HTERT RPE-1 (cell line): ENCODE data around the gene TYMS.
"Not testable (repeated sequence)": the region's sequence is repeated elsewhere in the genome, so short reads cannot be mapped to it uniquely, and the experiment has no call there.

Experiments
- in situ Hi-C: fragments of 300-500 bp; cut with MboI; formaldehyde crosslinking; loops from 4 replicates; pipeline ENCODE4 v1.14.3; 2020; ENCODE audit warnings: low sequenced_read_pairs

TYMS gene

DNA sequence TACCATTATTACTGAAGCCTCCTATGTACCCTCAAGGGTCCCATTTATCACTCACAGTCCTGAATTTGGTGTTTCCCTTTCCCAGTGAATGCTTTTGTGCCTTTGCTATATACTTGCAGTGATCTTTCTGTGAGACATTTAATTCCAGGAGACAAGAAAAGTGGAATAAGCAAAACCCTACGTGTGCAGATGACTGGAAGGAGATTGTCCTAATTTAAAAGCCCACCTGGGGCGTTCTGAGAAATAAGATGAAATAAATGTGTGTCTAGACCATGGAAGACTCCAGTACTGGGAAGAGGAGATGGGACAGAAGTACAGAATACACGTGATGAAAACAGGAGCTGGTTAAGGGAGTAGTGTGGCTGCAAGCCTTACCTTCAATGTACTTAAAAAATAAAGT lies 19.3 kb downstream of the TYMS start:
- in situ Hi-C loops = no loop called here

DNA sequence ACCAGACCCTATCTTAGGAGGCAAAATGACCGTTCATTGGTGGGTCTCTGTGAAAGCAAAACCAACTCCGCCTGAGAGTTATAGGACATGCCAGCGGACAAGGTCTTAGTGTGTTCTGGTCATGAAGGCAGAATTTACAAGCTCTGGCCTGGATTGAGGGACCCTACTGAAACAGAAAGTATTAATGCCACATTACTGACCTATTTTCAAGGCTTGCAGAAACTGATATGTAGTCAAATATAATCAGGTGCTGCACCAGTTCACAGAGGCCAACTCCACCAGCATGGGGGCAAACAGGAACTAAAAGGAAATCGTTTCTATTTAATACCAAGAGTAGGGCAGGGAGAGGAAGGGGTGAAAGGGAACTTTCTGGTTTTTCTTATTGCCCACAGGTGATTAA lies 19.7 kb downstream of the TYMS start:
- in situ Hi-C loops = no loop called here

DNA sequence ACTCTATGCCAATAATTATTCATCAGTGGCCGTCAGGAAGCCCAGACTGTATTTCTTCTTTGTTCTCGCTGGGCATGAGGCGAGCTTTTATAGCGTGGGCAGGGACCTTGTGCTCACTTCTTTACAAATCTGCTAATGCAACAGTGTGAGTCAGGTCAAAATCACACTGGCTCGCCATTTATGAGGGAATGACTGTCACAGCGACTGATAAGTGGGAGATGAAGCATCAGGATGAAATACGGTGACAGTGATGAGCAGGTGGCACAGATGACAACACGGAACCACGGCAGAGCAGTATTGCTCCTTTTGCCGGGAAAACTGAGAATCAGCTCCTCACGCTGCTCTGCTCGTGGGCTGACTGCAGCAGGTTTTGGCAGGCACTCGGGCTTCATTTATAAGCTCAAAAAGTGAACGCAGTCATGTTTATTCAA lies 20.5 kb downstream of the TYMS start:
- in situ Hi-C loops = no loop called here

DNA sequence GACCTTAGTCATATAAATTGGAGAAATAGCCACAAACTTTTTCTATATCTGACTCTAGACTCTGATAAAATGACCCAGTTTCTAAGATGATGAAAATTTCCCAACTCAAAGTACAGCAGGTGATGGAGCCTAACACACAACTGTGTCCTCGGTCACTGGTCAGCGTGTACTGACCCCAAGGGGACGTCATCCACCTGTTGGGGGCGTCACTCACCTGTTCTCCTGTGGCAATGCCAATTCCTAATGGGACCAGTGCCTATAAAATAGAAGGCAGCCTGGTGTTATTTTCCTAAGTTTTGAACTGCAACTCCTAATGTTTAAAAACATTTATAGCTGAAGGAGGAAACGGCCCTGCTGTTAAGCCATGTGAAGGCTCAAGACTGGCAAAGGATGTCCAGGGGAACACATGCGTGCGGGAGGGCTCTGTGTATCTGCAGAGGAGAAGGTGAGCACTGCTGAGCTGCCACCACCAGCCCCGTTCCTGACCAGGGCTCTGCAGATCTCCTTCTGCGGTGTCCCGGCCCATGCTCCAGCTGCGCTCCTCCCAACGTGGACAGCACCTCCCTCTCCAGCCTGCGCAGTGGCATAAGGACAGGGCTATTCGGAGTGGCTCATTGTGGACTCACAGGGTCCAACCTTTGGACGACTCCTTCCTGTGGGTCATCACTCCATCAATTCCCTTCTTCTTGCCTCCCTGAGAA lies 21.2 kb downstream of the TYMS start:
- in situ Hi-C loops = no loop called here

DNA sequence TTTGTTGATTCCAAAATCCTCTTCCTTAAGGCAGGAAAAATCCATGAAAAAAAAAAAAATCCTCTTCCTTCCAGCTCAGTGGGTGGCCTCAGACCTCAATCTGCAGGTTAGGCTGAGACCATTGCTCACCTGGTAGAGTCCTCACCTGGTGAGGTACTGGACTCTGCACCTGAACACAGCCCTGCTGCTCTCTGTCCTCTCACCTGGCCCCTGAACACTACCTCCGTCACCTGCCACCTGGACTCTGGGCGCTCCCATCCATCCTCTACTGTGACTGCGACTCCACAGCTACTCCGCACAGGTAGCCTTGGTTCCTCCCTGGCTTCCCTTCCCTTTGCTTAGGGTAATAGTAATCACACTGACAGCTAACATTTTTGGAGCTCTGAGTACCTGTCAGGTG lies 22.1 kb downstream of the TYMS start:
- in situ Hi-C loops = no loop called here

DNA sequence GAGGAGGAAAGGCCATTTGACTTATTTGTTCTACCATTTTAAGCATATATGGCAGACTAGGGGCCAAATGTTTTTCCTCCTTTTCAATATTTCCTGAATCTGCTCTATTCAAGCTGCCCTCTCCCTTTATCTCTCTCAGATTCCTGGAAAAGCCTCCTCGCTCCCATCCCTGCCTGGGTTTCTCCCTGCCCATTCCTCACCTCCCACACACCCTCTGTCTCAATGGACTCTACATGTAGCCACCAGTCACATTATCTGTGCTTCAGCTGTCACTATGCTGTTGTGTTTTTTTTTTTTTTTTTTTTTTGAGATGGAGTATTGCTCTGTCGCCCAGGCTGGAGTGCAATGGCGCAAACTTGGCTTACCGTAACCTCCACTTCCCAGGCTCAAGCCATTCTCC lies 22.9 kb downstream of the TYMS start:
- in situ Hi-C loops = no loop called here

DNA sequence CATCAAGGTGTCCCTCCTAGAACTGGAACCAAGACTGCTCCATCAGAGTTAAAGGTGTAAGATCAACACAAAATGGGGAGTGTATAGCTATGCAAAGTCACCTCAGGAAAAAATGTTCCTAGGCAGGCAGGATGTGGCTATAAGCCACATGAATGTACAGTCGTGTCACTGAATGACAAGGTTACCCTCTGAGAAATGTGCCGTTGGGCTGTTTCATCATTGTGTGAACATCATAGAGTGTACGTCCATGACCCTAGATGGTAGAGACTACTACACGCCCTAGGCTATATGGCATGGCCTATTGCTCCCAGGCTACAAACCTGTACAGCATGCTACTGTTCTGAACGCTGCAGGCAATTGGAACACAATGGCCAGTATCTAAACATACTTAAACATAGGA lies 24.5 kb downstream of the TYMS start:
- in situ Hi-C loops = no loop called here

DNA sequence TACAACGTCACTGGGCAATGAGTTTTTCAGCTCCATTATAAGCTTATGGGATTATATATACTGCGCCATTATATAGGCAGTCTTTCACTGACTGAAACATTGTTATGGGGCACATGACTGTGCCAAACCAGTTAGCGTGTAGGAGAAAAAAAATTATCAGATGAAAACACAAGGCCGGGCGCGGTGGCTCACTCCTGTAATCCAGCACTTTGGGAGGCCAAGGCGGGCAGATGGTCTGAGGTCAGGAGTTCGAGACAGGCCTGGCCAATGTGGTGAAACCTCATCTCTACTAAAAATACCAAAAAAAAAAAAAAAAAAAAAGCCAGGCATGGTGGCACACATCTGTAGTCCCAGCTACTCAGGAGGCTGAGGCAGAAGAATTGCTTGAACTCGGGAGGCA lies 25.0 kb downstream of the TYMS start:
- in situ Hi-C loops = not testable (repeated sequence)

DNA sequence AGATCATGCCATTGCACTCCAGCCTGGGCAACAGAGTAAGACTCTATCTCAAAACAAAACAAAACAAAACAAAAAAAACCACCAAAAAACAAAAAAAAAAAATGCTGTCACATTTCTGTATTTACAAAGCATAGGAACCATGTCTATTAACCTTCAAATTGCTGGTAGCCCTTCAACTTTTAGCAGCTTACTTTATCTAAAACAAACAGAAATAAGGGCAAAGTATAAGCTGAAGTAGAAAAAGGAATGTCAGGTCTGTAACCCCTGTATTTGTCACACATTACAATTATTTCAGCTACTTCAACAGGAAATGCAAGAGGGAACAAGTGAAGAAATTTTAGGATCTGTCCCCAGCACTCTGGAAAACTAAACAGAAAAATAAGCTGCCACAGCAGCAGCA lies 25.4 kb downstream of the TYMS start:
- in situ Hi-C loops = no loop called here

DNA sequence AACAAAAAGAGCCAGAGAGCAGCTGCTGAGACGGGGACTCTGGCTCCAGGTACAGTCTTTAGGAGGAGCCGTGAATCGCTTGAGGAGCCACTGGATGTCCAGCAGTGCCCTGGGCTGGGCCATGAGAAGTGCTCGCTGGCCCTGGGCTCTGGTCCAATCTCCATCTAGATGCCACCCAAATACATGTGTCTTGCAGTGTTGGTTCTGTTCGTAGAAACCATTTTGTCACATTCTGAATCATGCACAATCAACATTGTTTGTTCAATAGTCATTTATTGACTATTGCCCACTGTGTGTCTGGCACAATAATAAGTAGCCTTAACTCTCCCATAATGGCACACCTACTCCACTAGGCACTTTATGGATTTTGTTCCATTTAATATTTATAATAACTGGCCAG lies 26.1 kb downstream of the TYMS start:
- in situ Hi-C loops = no loop called here

DNA sequence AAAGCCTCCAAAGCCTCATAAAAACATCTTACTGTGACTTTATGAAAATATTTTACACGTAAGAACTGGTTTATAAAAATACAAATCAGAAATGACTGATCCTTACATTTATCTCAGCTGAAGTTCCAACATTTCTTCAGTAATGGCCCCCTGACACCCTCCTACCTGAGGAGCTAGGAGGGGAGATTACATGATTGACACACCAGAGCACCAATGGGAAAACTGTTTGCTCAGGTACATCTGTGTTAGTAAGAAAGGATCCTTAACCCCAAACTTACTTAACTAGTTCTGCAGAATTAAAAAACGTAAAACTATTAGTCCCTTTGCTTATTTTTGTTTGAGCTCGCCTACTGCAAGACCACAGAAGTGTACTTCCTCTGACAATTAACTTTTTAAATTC lies 28.0 kb downstream of the TYMS start:
- in situ Hi-C loops = no loop called here

DNA sequence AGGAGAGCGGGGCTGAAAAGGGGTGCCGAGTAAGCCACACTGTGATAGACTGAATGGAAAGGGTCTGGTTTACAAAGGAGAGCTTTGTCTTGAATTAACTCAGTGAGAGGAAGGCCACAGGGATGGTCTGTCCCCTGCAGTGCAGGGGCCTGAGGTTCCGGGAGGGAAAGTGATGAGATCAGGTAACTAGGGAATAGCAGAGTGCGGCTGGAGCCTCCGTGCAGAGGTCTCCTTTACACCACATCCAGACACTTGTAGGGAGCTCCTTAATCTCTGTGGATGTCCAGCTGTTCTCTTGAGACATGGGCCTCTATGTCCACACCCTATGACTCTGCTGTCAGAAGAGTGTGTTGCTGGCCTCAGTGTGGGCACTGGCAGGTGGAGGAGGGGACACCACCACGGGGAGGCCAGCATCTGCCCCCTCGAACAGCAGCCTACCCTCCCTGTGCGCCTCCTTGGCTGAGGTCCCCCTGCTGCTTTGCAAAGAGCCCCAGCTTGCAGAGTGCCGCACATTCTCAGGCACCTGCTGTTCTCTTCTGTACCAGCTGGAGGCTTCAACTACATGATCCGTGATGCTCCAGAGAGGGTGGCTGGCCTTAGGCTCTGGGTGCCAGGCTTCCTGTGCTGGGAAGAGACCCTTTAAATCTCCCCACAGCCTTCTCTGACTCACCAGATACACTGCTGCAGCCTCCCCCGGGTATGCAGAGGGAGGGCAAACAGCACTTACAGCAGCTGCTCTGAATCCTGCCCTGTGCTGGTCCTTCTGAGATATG lies 29.1 kb downstream of the TYMS start:
- in situ Hi-C loops = no loop called here

DNA sequence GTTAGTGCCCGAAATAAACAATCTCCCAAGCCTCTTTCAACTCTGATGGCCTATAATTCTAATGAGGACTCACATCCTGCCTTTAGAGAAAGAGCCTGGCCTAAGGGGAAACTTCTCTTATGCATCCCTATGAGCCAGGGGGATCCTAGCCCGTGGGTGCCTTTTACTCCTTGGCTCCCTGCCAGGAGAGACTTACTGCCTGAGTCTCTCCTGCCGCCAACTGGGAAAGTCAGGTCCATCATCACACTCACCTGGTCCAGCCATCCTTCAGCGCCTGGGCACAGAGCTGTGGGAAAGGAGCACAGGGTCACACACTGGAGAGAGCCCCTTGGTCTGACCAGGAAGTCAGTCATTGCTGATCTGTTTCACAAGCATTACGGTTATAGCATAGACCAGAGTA lies 30.9 kb downstream of the TYMS start:
- in situ Hi-C loops = no loop called here

DNA sequence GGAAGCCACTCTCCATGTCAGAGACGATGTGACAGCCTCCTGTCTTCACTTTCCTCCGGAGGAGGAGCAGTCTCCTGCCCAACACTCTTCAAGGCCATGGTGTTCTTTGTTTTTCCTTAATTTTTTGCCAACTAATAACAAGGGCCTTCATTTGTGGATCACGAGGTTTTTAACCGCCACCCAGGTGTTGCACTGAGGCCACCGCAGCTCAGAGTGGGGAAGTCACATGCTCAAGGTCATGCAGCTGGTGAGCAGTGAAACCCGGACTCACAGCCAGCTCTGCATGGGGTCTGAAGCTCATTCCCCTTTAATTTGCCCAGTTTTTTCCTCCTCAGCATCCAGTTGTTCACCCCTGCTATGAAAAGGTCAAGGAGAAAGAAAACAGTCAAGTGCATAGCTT lies 35.4 kb downstream of the TYMS start:
- in situ Hi-C loops = no loop called here

DNA sequence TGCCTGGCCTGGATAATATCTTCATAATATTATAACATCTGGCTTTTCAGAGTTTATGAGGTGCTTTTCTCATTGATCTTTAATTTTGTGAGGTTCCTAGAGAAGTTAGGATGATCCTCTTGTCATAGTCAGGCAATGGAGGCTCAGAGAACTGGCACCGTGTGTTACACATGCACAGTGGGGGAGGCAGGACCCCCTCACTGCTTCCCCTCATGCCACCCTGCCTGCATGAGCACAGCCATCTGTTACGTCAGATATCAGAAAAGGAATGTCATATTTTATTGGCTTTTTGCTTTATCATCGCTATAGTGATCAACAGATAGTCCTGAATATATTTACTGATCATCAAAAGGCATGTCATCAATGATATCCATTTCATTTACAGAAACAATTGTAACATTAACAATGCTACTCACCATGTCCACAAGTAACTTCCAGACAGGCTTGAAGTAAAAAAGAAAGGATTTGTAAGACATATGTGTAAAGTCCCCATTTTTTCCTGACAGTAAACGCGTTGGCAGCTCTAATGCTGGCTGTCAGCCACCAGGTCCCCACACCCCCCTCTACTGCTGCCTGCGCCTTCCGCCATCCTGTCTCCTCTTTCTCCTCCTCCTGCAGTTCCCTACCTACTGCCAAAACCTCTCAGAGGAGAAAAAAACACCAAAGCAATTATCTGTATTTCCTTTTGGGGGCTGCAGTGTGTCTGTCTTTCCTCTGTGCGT lies 36.2 kb downstream of the TYMS start:
- in situ Hi-C loops = no loop called here

DNA sequence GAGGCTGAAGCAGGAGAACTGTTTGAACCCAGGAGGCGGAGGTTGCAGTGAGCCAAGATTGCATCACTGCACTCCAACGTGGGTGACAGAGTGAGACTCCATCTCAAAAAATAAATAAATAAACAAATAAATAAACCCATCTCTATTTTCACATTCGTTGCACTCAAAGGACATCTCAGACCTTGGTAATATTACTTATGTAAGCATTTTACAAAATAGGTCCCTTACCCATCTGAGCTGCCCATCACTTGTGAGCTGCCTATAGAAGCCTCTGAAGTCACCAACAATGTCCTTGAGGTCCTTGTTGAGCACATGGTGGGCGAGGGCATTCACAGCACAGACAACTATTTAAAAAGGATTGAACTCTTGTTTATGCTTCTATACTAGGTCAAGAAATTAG lies 39.6 kb downstream of the TYMS start:
- in situ Hi-C loops = no loop called here

DNA sequence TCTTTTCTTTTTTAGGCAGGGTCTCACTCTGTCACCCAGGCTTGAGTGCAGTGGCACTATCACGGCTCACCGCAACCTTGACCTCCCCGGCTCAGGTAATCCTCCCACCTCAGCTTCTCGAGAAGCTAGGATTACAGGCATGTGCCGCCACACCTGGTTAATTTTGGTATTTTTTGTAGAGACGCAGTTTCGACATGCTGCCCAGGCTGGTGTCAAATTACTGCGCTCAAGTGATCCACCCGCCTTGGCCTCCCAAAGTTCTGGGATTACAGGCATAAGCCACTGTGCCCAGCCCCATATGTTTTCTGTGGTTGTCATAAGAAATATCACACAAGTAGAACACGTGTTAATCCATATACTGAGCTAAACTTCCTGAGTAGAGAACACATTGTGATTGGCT lies 40.3 kb downstream of the TYMS start:
- in situ Hi-C loops = no loop called here

DNA sequence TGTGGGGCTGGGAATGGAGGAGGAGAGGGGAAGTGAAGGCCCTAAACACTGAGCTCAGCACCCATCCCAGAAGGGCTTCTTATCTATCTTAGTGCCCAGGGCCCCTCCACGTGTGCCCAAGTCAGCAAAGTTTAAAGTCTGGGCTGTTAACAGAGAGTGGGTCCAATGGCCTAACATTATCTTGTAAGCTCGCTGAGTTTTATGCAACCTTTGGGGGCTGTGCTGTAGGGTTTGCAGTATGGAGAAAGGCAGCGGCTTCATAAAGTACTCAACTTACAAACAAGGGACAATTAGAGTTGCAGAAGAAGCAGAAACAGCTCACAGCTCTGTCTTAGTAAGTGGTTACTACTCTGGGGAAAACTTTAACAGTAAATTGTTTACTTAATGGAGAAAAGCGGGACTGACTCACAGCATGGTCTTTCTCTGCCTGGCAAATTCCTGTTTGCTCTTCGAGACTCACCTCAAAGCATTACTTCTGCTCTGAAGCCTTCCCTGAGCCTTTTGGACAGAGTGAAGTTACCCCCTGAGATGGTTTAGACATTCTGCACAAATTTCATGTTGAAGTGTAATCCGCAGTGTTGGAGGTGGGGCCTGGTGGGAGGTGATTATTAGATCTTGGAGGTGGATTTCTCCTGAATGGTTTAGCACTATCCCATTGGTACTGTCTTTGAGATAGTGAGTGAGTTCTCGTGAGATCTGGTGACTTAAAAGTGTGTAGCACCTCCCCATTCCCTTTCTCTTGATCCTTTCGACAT lies 45.9 kb downstream of the TYMS start:
- in situ Hi-C loops = no loop called here

DNA sequence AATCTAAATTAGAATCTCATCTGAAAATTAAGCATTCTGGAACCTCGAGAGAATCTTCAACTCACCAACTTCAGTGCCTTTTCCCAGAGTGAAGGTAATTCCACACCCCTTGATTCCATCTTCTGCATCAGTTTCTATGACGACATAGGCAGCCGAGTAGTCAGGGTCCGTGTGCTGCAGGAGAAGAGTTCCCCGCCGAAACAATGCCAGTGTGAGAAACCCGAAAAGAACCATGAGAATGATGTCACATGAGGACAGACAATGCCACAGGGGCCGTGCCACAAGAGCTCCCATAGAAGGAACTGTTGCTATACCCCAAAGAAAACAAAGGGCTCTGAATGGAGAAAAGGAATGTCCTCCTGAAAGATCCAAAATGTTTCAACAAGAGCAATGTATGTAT lies 49.0 kb downstream of the TYMS start:
- in situ Hi-C loops = no loop called here

DNA sequence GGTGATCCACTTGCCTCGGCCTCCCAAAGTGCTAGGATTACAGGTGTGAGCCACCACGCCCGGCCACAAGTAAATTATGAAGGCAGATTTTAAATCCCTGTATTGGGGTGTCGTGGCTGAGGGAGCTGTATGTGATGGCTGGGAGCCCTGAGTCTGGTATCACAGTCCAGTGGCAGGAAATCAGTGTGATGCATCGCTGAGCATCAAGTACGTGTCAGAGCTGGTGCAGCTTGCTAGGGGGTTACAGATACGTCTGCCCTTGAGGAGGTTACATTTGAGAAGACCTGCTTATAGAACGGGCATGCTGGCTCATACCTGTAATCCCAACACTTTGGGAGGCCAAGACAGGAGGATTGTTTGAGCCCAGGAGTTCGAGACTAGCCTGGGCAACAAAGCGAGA lies 50.6 kb downstream of the TYMS start:
- in situ Hi-C loops = no loop called here

DNA sequence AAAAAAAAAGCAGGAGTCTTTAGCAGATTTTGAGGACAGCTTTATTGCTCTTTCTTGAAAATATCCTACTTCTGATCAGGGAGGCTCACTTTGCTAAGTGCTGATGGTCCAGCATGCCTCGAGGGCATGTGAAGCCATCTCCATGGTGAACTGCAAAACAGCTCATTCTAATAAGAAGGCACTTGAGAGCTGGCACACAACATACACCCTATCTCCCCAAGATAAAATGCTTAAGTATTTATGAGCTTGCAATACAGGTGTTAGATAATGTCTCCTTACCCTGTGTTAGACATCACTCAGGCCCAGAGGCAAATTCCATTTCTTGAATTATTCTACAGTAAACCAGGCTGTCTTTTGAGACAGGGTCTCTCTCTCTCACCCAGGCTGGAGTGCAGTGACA lies 52.3 kb downstream of the TYMS start:
- in situ Hi-C loops = no loop called here
